MM.1S (cell line): ENCODE measurements around the gene CLEC3B.

Experiments
- DNase-seq: peaks from one replicate; pipeline ENCODE4 v3.0.0-alpha.2; 2015
- H2AFZ ChIP-seq: fragments of 300-600 bp; sonication (generic); 2 replicates; pipeline ENCODE4 v1.6.0; 2016; ENCODE audit warnings: antibody characterized with exemption, low read length
- H3F3A ChIP-seq: fragments of 300-600 bp; sonication (generic); 2 replicates; pipeline ENCODE4 v1.6.1; 2016; ENCODE audit warnings: mild to moderate bottlenecking, antibody characterized with exemption, low read length, moderate library complexity, mixed read lengths; ENCODE audit not compliant: insufficient read depth
- H3K27ac ChIP-seq: fragments of 300-600 bp; sonication (generic); 2 replicates; pipeline ENCODE4 v1.5.1; 2016; ENCODE audit warnings: mild to moderate bottlenecking, low read length
- H3K27me3 ChIP-seq: fragments of 300-600 bp; sonication (generic); replicated peaks from 2 replicates; pipeline ENCODE4 v1.6.0; 2016; ENCODE audit warnings: low read length; ENCODE audit not compliant: insufficient read depth
- H3K36me3 ChIP-seq: fragments of 300-600 bp; sonication (generic); replicated peaks from 2 replicates; pipeline ENCODE4 v1.6.1; 2016; ENCODE audit warnings: mild to moderate bottlenecking, low read length, mixed read lengths; ENCODE audit not compliant: insufficient read depth
- H3K4me1 ChIP-seq: fragments of 300-600 bp; sonication (generic); 2 replicates; pipeline ENCODE4 v1.6.1; 2016; ENCODE audit warnings: low read length, mixed read lengths
- H3K4me2 ChIP-seq: fragments of 300-600 bp; sonication (generic); 2 replicates; pipeline ENCODE4 v1.6.0; 2016; ENCODE audit warnings: low read depth, low read length
- H3K4me3 ChIP-seq: fragments of 300-600 bp; sonication (generic); 2 replicates; pipeline ENCODE4 v1.5.1; 2016; ENCODE audit warnings: low read length, mixed read lengths
- H3K79me2 ChIP-seq: fragments of 300-600 bp; sonication (generic); 2 replicates; pipeline ENCODE4 v1.6.1; 2016; ENCODE audit warnings: mixed run types, low read length, mixed read lengths
- H3K9ac ChIP-seq: fragments of 300-600 bp; sonication (generic); 2 replicates; pipeline ENCODE4 v1.6.1; 2016; ENCODE audit warnings: low read length, mixed read lengths
- H3K9me2 ChIP-seq: fragments of 300-600 bp; sonication (generic); replicated peaks from 2 replicates; pipeline ENCODE4 v1.6.1; 2016; ENCODE audit warnings: mild to moderate bottlenecking, low read length, mixed read lengths; ENCODE audit not compliant: insufficient read depth
- H3K9me3 ChIP-seq: fragments of 300-600 bp; sonication (generic); replicated peaks from 2 replicates; pipeline ENCODE4 v1.6.1; 2016; ENCODE audit warnings: mild to moderate bottlenecking, low read length, mixed read lengths; ENCODE audit not compliant: insufficient read depth
- H4K20me1 ChIP-seq: fragments of 300-600 bp; sonication (generic); 2 replicates; pipeline ENCODE4 v1.6.1; 2016; ENCODE audit warnings: mild to moderate bottlenecking, low read length, moderate library complexity, mixed read lengths; ENCODE audit not compliant: insufficient read depth
- EZH2 ChIP-seq: fragments of 300-600 bp; sonication (generic); optimal IDR thresholded peaks from 2 replicates; pipeline ENCODE3; 2017; ENCODE audit warnings: low read depth, mild to moderate bottlenecking, antibody characterized with exemption, low read length, mixed read lengths
- EZH2phosphoT487 ChIP-seq: fragments of 300-600 bp; sonication (generic); IDR thresholded peaks from 2 replicates; pipeline ENCODE4 v1.6.1; 2018; ENCODE audit warnings: antibody characterized with exemption, low read length
- TF ChIP-seq, protein P1 (sequence below): fragments of 300-600 bp; sonication (generic); IDR thresholded peaks from 2 replicates; pipeline ENCODE4 v1.5.1; 2016; ENCODE audit warnings: antibody characterized with exemption, low read length, mixed read lengths

Gene CLEC3B

DNA sequence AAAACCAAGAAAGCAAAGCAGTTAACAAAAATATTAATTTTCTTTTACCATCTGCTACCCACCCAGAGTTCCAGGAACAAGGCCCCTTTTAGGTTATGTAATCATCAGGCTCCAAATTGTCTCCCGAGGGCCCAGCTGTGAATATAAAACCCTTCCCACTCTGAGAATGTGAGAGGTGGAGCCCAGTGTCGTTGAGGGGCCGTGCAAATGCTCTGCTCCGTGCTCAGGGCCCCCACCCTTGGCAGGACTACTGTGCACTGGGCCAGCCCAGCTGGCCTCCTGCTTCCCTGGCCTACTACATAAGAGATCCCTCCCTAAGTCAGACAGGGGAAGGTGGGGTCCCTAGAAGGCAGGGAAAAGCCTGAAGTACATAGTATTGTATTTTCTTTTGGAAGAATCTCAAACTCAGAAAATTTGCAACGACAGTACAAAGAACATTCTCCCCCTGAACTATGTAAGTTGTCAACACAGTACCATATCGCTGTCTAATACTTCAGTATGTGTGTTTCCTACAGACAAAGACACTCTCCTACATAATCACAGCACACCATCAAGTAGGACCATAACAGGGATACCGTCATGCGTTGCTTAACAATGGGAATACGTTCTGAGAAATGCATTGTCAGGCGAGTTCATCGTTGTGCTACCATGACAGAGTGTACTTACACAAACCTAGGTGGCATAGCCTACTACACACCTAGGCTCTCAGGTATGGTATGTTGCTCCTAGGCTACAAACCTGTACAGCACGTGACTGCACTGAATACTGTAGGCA is 4.4 kb upstream of the CLEC3B start:
- no peak overlapping the region for H3K9ac ChIP-seq
- H3K79me2 ChIP-seq = no peaks in the 10 kb centered on the region
- no peak for TF ChIP-seq EZH2phosphoT487
- no peak for TF ChIP-seq EZH2
- TF ChIP-seq, protein P1, sequence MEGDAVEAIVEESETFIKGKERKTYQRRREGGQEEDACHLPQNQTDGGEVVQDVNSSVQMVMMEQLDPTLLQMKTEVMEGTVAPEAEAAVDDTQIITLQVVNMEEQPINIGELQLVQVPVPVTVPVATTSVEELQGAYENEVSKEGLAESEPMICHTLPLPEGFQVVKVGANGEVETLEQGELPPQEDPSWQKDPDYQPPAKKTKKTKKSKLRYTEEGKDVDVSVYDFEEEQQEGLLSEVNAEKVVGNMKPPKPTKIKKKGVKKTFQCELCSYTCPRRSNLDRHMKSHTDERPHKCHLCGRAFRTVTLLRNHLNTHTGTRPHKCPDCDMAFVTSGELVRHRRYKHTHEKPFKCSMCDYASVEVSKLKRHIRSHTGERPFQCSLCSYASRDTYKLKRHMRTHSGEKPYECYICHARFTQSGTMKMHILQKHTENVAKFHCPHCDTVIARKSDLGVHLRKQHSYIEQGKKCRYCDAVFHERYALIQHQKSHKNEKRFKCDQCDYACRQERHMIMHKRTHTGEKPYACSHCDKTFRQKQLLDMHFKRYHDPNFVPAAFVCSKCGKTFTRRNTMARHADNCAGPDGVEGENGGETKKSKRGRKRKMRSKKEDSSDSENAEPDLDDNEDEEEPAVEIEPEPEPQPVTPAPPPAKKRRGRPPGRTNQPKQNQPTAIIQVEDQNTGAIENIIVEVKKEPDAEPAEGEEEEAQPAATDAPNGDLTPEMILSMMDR = no peak
- no peaks in the 10 kb centered on the region for H3K9me2 ChIP-seq
- H2AFZ ChIP-seq = no peak overlapping the region
- no peaks in the 10 kb centered on the region for H3F3A ChIP-seq
- no peak overlapping the region for H3K4me2 ChIP-seq
- H3K9me3 ChIP-seq = no peaks in the 10 kb centered on the region
- no peaks in the 10 kb centered on the region for H3K36me3 ChIP-seq
- no peaks in the 10 kb centered on the region for H3K4me1 ChIP-seq
- no peaks in the 10 kb centered on the region for H4K20me1 ChIP-seq
- no peaks in the 10 kb centered on the region for H3K27me3 ChIP-seq
- H3K4me3 ChIP-seq = no peak overlapping the region
- no peak for DNase-seq
- no peak overlapping the region for H3K27ac ChIP-seq

DNA sequence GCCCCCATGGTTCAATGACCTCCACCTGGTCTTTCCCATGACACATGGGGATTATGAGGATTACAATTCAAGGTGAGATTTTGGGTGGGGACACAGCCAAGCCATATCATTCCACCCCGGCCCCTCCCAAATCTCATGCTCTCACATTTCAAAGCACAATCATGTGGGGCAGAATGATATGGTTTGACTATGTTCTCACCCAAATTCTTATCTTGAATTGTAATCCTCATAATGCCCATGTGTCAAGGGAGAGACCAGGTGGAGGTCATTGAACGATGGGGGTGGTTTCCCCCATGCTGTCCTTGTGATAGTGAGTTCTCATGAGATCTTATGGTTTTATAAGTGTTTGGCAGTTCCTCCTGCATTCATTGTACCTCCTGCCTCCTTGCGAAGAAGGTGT is 2.4 kb upstream of the CLEC3B start:
- Histone ChIP-seq H3K79me2 (no peaks in the 10 kb centered on the region), H3K27me3 (no peaks in the 10 kb centered on the region), H4K20me1 (no peaks in the 10 kb centered on the region), H3K4me2 (no peak overlapping the region), H2AFZ (no peak overlapping the region), H3F3A (no peaks in the 10 kb centered on the region), H3K9me3 (no peaks in the 10 kb centered on the region), H3K9me2 (no peaks in the 10 kb centered on the region), H3K27ac (no peak overlapping the region), H3K4me3 (no peak overlapping the region), H3K36me3 (no peaks in the 10 kb centered on the region), H3K4me1 (no peaks in the 10 kb centered on the region), H3K9ac (no peak overlapping the region)
- TF ChIP-seq EZH2 (no peak), EZH2phosphoT487 (no peak)
- TF ChIP-seq, protein P1 = no peak
- no peak for DNase-seq

DNA sequence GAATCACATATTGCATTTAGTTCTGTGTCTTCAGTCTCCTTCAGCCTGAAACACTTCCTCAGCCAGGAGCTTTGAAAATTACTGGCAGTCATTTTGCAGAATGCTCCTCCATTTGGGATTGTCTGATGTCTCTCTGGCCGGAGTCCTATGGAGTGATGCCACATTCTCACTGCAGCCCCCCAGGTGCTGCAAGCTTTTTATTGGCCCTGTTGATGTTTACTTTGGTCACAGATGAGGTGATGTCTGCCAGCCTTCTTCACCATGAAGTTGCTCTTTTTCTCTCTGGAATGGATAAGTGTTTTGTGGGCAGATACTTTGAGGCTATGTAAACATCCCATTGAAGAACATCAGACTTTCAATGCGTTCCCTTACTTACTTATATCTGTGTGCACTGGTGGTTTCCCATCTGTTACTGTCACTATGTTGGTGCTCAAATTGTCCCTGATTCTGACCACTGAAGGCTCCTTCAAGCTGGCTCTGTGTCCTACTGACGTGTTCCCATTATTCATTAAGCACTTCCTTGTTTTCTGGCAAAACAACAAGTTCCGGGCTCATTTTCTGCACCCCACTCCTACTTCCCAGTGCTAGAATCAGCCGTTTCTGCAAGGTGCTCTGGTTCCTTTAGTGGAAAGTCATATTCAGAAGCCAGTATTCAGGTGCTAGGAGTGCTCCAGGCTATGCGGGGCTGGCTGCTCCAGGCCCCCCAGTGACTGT is 1.4 kb upstream of the CLEC3B start:
- Histone ChIP-seq H4K20me1 (no peaks in the 10 kb centered on the region), H3K36me3 (no peaks in the 10 kb centered on the region), H3K4me3 (no peak overlapping the region), H3K9ac (no peak overlapping the region), H3K27ac (no peak overlapping the region), H3K4me1 (no peaks in the 10 kb centered on the region), H3K4me2 (no peak overlapping the region), H3K79me2 (no peaks in the 10 kb centered on the region), H3F3A (no peaks in the 10 kb centered on the region), H2AFZ (no peak overlapping the region), H3K9me3 (no peaks in the 10 kb centered on the region), H3K9me2 (no peaks in the 10 kb centered on the region), H3K27me3 (no peaks in the 10 kb centered on the region)
- TF ChIP-seq, protein P1 = no peak
- no peak for TF ChIP-seq EZH2
- no peak for TF ChIP-seq EZH2phosphoT487
- DNase-seq = no peak
